NCI-H82 (cell line): ENCODE data around the gene MANF.
A peak's percentile ranks its signal among the peaks of the same experiment; 100 is the strongest.

Source experiments
- DNase-seq: peaks from one replicate; lab custom pipeline; 2025; lab: John Stamatoyannopoulos, UW

The MANF gene

GRCh38 chr3:51390246-51391074 is 5.4 kb downstream of the MANF start:
- DNase-seq, result no peak

GRCh38 chr3:51391075-51391565 is 6.0 kb downstream of the MANF start, which contains the start of gene RBM15B:
TSS of gene RBM15B (plus strand) at chr3:51391285. CDS start at chr3:51391400, 115 bp downstream.
- DNase-seq, result peak; percentile 96

- DNase-seq, result peak; percentile 38
Observed at GRCh38 chr3:51391566-51392354, 6.7 kb downstream of the MANF start.

- DNase-seq, result no peak
Observed at GRCh38 chr3:51392355-51393133, 7.5 kb downstream of the MANF start.

GRCh38 chr3:51393134-51393495 is 8.0 kb downstream of the MANF start:
- DNase-seq, result no peak

- peak; percentile 5 for DNase-seq
Observed at GRCh38 chr3:51393564-51393963, 8.5 kb downstream of the MANF start.

GRCh38 chr3:51394541-51394940 is 9.4 kb downstream of the MANF start:
- DNase-seq, result no peak

GRCh38 chr3:51395493-51396213 is 10.6 kb downstream of the MANF start:
- no peak for DNase-seq

GRCh38 chr3:51396401-51396800 is 11.3 kb downstream of the MANF start:
- DNase-seq, result no peak

GRCh38 chr3:51397392-51397791 is 12.3 kb downstream of the MANF start:
- DNase-seq, result no peak

GRCh38 chr3:51398595-51399310 is 13.7 kb downstream of the MANF start:
- DNase-seq, result no peak

GRCh38 chr3:51400166-51400565 is 15.1 kb downstream of the MANF start:
- DNase-seq, result no peak

GRCh38 chr3:51401735-51402134 is 16.6 kb downstream of the MANF start:
- no peak for DNase-seq

GRCh38 chr3:51403675-51404074 is 18.6 kb downstream of the MANF start:
- no peak for DNase-seq

- no peak for DNase-seq
Observed at GRCh38 chr3:51408021-51408420, 22.9 kb downstream of the MANF start.

GRCh38 chr3:51408813-51409212 is 23.7 kb downstream of the MANF start:
- DNase-seq, result no peak

- DNase-seq, result no peak
Observed at GRCh38 chr3:51422211-51422610, 37.1 kb downstream of the MANF start.

- DNase-seq, result no peak
Observed at GRCh38 chr3:51426921-51427320, 41.8 kb downstream of the MANF start.

GRCh38 chr3:51429138-51429537 is 44.0 kb downstream of the MANF start:
- DNase-seq, result no peak

- no peak for DNase-seq
Observed at GRCh38 chr3:51434110-51434509, 49.0 kb downstream of the MANF start.
